GM19397 (cell line): ENCODE results near the gene PIP4K2C.
"Not testable (repeated sequence)": the region's sequence is repeated elsewhere in the genome, so short reads cannot be mapped to it uniquely, and the experiment has no call there.

ENCODE experiments used
- ATAC-seq: cut with Tn5 transposase; IDR thresholded peaks from one replicate; pipeline ENCODE4 v1.9.1; 2021; ENCODE audit warnings: mild to moderate bottlenecking, moderate library complexity; ENCODE audit not compliant: unreplicated experiment

PIP4K2C gene

DNA sequence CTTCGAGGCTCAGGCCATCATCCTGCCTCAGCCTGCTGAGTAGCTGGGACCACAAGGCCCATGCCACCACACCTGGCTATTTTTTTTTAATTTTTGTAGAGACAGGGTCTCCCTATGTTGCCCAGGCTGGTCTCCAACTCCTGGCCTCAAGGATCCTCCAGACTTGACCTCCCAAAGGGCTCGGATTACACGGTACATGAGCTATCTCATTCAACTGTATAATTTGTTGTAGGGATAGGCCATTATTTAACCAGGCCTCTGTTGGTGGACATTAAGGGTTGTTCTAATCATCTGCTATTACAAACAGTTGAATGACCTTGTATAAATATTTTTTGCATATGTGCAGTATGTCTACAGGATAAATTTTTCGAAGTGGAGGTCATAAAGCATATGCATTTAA, 32.1 kb upstream of the PIP4K2C start:
- ATAC-seq: no peak

DNA sequence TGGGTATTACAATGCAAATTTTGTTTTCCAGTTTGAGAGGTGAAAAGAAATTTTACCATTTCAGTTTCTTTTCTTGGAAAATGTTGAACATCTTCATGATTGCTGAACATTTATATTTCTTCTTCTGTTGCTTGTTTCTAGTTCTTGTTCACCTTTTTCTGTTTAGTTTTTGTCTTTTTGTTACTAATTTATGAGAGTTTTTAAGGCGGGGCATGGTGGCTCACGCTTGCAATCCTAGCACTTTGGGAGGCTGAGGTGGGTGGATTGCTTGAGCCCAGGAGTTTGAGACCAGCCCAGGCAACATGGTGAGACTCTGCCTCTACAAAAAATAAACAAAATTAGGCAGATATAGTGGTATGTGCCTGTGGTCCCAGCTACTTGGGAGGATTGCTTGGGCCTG, 30.5 kb upstream of the PIP4K2C start:
- no peak for ATAC-seq

DNA sequence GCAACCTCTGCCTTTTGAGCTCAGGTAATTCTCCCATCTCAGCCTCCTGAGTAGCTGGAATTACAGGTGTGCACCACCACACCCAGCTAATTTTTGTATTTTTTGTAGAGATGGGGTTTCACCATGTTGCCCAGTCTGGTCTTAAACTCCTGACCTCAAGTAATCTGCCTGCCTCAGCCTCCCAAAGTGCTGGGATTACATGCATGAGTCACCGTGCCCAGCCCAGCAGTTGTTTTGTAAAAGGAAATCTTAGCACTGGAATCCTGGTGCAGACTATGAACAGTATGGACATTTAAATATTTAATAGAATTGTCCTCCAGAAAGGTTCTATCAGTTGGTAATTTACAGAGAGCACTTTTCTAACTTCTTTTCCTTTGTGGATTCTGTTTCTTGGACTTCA, 29.9 kb upstream of the PIP4K2C start:
- not testable (repeated sequence) for ATAC-seq

DNA sequence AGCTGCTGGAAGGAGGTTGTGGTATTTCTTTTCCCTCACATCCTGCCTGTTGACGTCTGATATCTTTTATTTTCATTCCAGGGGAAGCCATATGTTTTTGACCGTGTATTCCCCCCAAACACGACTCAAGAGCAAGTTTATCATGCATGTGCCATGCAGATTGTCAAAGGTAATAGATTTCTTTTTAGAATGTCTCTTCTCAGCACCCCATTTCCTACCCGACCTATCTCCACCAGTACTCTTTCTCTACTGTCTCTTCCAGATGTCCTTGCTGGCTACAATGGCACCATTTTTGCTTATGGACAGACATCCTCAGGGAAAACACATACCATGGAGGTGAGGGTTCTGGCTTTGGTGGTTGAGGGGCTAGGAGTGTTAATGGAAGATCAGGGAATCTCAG, 27.6 kb upstream of the PIP4K2C start:
- ATAC-seq: no peak

DNA sequence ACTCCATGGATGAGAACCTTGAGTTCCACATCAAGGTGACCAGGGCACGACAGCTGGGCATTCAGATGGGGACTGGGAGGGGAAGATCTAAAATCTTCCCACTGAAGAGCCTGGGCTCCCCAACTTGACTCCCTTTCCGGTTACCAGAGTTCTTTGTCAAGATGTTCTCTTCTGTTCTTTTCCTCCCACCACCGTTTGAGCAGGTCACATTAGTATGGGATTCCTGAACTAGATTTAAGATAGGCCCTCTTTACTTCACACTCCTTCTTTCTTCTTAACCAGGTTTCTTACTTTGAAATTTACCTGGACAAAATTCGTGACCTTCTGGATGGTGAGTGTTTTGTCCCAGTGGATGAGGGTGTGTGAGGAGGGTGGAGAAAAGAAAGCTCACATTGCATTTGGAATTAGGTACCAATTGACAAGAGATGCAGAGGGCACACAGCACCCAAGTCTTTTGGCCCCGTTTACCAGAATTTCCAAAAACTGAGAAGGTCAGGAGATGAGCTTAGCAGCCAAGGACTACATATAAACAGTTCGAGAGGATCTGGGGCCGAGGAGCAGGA, 26.7 kb upstream of the PIP4K2C start:
- no peak for ATAC-seq

DNA sequence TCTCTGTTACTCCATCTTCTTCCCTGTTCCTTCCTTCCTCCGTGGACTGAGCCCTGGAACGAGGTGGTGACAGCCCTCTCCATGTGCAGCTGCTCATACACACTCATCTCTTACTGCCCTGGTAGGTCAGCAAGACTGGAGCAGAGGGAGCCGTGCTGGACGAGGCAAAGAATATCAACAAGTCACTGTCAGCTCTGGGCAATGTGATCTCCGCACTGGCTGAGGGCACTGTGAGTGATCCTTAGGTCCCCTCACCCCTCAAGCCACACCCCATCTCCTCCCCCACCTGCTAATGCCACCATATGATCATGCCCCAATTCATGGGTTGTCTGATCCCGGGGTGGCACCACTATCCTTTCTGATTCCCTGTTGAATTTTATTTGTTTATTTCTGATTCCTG, 22.2 kb upstream of the PIP4K2C start:
- ATAC-seq: no peak

DNA sequence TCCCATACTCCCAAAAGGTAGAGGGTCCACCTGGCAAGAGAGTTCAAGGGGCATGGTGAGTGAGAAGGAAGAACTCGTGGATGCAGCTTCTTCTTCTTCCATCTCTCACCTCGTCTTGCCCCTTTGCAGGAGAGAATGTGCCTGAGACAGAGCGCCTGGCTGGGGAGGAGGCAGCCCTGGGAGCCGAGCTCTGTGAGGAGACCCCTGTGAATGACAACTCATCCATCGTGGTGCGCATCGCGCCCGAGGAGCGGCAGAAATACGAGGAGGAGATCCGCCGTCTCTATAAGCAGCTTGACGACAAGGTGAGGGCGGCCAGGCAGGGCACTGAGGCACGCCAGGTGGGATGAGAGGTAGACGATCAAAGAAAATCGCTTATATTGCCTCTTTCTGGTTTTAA, 21.1 kb upstream of the PIP4K2C start:
- ATAC-seq: no peak

DNA sequence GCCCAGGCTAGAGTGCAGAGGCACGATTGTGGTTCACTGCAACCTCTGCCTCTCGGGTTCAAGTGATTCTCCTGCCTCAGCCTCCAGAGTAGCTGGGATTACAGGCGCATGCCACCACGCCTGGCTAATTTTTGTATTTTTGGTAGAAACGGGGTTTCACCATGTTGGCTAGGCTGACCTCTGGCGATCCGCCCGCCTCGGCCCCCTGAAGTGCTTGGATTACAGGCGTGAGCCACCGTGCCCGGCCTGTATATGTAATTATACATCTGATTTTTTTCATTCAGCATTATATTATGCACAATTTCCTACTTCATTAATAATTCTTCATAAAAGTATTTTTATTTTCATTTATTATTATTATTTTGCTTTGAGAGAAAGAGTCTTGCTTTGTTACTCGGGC, 20.6 kb upstream of the PIP4K2C start:
- not testable (repeated sequence) for ATAC-seq

DNA sequence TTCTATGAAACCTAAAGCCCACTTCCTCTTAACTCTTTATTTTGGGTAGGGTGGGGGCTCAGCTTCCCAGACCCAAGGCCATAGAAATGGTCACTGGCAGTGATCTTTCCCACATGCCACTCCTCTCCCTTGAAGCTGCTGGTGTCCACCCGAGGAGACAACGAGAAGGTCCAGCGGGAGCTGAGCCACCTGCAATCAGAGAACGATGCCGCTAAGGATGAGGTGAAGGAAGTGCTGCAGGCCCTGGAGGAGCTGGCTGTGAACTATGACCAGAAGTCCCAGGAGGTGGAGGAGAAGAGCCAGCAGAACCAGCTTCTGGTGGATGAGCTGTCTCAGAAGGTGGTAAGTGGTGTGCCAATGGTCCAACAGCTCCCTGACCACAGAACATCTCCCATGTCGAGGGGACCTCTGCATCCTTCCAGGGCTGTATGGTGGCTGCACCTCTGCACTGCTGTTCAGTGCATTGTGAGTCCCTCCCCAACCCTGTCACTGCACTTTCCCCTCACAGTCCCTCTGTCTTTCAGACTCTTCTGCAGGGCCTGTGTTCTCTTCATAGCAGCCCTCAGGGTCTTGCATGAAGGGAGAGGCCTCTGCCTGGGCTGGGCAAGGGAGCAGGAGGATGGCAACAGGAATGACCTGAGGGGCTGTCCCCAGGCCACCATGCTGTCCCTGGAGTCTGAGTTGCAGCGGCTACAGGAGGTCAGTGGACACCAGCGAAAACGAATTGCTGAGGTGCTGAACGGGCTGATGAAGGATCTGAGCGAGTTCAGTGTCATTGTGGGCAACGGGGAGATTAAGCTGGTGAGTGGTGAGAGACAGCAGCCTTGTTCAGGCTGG, 18.8 kb upstream of the PIP4K2C start:
- no peak for ATAC-seq

DNA sequence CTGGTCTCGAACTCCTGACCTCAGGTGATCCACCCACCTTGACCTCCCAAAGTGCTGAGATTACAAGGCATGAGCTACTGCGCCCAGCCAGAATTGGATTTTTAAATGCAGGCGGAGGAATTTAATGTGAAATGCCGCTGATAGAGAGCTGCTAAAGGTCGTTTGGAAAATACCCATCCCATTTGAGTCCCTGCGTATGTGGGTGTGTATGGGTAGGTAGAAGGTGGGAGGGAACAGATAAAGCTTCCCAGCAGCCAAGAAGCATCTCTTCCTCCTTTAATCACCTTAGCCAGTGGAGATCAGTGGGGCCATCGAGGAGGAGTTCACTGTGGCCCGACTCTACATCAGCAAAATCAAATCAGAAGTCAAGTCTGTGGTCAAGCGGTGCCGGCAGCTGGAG, 16.2 kb upstream of the PIP4K2C start:
- no peak for ATAC-seq

DNA sequence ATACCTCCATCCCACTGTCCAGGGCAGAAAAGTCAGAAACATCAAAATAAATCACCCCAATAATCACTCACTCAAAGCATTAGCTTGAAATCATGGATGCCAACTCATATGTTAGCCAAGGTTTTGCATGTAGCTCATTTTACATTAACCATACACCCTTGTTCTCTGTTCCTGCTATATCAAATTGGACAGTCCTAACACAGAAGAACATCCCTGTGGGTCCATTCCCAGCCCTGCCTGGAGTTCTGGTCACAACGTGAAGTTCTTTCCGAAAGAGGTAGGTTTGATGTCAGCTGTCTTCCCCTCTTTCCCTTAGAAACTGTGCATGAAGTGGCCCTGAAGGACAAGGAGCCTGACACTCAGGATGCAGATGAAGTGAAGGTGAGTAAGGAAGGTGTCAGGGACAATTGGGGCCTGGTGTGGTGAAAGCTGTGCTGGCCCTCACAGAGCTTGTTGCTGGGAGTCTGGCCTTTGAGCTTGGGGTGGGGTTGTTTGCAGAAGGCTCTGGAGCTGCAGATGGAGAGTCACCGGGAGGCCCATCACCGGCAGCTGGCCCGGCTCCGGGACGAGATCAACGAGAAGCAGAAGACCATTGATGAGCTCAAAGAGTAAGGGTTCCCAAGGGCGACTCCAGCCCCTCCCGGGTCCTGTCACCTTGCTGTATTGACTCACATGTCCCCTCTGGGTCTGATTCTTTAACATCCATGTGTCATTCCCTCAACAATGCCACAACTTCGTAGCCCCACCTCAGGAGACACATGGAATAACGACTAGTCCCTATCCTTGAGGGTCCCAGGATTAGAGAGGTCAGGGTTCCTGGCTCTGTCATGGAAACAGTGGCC, 15.0 kb upstream of the PIP4K2C start:
- ATAC-seq: no peak

DNA sequence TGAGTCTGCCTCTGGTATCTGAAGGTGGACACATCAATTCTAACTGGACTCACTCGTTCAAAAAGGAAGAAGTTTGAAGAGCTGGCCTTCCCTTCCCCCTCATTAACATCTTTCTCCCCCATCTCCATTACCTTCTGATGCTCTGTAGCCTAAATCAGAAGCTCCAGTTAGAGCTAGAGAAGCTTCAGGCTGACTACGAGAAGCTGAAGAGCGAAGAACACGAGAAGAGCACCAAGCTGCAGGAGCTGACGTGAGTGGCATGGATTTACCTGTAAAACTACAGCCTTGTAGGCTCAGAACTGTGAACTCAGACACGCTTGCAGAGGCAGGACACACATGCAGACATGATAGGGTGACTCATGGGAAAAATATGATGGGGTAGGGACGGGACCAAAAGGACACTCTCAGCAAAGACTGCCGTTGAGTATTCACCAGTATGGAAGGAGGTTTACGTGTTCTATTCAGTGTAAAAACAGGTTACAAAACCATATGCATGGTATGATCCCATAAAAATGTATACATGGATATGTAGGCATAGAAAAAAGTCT, 14.3 kb upstream of the PIP4K2C start:
- no peak for ATAC-seq

DNA sequence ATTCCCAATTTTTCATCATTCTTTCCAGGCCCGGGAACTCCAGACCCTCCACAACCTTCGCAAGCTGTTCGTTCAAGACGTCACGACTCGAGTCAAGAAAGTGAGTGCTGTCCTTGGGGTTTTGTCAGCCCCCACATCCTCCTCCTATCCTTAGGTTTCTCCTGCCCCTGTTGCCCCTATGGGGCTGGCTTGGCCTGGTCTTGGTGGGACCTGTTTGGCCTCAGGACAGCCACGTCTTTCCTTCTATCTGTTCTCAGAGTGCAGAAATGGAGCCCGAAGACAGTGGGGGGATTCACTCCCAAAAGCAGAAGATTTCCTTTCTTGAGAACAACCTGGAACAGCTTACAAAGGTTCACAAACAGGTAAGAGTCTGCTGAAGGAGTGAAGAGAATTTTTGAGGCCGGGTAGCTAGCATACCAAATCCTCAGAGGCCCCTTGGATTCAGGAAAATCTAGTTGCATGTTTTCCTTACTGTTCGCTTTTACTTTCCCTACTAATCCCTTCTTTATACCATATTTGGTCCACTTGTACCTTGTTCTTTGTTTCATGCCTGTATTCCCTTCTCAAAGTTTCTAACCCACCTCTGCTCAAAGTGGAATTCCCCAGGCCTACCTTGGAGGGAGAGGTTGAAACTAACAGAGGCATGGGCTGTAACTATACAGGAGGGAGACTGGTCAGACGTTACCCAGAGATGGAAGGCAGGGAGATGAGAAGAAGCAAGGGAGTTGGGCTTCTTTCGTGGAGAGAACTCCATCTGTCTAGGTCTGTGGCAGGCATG, 12.8 kb upstream of the PIP4K2C start:
- no peak for ATAC-seq

DNA sequence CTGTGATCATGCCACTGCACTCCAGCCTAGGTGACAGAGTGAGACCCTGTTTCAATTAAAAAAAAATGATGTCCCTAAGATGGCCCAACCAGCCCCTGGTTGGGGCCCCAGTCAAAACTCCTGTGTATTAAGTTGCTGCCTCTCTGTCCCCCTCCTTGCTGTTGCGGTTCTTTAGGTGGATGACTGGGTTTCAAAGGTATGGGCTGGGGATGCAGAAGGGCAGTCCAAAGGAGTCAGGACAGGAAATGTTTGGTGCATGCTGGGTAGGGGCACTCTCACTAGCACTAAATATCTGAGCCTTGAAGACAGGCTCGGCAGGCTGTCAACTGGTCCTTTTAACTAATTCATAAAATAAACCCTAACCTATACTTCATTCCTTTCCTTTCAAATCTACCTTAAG, 12.0 kb upstream of the PIP4K2C start:
- ATAC-seq: no peak

DNA sequence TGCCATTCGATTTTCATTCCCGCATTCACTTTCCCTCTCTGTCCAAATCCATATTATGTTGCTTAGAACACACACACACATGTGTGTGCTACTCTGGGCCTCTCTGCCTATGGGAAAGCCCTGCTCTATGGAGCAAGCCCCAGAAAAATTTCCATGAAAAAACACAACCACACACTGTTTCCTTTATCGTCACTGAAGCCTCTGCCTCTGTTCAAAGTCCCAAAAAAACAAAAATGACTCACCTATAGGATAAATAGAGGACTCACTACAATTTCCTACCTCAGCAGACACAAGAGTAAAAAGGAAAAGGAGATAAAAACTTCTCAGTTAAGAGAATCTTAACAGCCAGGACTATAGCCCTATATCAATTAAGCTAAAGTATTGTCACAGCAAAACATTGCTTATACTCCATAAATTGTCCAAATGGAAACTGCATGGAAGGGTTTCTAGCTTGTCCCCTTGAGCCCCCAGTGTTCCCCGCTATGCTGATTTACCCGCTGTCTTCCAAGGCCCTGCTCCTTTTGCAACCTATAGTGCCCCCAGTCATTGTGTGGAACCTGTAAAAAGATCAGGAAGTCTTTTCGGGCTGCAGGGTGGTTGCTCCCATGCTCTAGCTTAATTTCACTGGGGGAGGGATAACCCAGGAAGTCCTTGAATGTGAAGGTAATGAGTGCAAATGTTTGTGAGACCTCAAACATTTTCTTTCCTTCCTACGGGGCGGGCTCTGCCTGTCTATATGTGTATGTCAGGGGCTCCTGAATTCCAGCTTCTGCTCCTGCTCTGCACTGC, 11.1 kb upstream of the PIP4K2C start:
- no peak for ATAC-seq

DNA sequence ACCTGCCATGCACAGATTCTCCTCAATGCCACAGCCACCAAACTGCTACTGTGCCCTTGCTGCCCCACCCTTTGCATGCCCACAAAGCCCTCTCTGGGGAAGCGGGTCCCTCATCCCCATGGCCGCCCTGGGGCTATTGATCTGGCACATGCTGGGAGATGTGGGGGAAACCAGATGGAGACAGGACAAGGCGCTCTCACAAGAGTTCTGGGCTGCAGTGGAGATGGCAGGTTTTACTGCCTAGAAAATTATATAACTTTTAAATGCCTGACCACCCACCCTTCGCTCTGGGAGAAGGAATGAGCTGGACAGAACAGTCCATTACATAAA, 10.6 kb upstream of the PIP4K2C start:
- ATAC-seq: no peak

DNA sequence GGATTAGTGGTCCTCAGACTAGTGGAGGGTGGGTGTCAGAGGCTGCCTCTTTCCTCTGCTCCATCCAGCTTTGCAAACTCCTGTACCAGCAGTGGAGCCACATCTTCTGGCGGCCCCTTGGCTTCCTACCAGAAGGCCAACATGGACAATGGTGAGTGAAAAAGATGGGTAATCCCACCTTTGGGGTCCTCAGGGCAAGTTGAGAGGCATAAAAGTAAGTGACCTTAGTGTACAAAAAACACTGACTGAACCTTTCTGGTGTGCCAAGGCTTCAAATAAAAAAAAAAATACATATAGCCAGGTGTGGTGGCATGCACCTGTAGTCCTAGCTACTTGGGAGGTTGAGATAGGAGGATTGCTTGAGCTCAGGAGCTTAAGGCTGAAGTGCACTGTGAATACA, 9.2 kb upstream of the PIP4K2C start:
- no peak for ATAC-seq

DNA sequence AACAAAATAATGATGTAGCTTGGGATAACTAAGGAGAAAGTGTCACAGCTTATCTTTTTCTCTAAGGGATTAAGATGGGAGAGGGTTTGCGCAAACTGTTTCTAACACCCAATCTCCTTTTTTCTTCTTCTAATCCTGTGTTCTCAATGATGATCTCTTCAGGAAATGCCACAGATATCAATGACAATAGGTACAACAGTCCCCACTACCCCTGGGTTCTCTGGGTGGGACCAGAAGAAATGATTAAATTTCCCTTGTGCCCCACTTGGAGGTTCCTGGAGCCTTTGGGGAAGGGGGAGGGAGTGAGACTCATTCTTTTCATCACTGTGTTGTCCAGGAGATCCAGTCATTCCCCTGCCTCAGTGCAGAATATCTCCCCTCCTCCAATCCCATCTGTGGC, 8.6 kb upstream of the PIP4K2C start:
- no peak for ATAC-seq

DNA sequence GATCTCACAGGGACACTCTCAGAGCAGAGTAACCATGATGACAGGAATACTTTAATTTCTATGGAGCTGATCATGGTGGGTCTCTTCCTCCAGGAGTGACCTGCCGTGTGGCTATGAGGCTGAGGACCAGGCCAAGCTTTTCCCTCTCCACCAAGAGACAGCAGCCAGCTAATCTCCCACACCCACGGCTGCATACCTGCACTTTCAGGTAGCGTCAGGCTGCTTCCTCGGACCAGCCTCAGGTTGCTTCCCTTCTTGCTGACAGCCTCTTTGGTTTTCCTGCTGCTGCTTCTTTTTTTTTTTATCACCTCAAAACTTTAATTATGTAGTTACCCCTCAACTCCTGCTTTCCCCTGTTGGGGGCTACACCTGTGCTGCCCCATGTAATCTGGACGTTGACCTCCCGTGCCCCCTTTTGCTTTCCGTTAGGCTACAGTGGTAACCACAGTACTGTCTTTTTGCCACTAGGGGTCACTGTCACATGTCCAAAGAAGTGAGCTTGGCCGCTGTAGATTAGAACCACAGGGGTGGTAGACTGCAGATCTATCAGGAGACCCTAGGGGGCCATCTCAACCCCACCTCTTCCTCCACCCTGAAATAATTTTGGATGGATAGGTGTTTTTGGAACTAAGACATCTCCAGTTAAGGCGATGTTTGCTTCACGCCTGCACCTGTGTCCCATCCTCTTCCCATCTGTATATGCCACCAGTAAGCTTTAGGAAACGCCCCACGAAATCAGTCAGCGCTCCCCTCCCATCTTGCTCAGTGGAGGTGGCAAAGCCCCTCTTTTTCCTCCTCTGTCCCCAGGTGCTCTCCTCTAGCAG, 7.8 kb upstream of the PIP4K2C start:
- ATAC-seq: peak; percentile 89
